ENCODE measurements around the gene TPGS2. TPM values are rescaled to one million over a fixed set of nuclear protein-coding genes. Genes with fewer than 3 reads are reported as not detected.

The TPGS2 gene
- polyA plus RNA-seq, 1 donor from 2014 or later, result 217 TPM

Other genes starting within 250 kb of the TPGS2 start
- gene KIAA1328, start 125 bp upstream of the TPGS2 start, polyA plus RNA-seq, result 6.4 and 8.5 TPM in 2 replicates

Data from neural cell (in vitro differentiated cells).